OCI-LY7 (cell line): Measurements from ENCODE around the gene BHLHE40. TPM values are rescaled to one million over a fixed set of nuclear protein-coding genes. Genes with fewer than 3 reads are reported as not detected.

Experiments used
- BruUV-seq: library from RNA; stranded (reverse); fragments of 400-500 nt; replicated peaks from 2 replicates; lab custom pipeline; 2021; lab: Mats Ljungman, UMichigan
- CTCF ChIA-PET: fragments of 300-600 bp; sonication (Branson Sonifier 250); formaldehyde crosslinking; loops from one replicate; lab custom pipeline; 2022; ENCODE audit warnings: antibody characterized with exemption; ENCODE audit not compliant: unreplicated experiment; lab: Charles Lee
- POLR2A ChIA-PET: fragments of 300-600 bp; sonication (Branson Sonifier 250); formaldehyde crosslinking; loops from one replicate; lab custom pipeline; 2022; ENCODE audit warnings: antibody characterized with exemption; lab: Charles Lee
- DNase-seq: peaks from one replicate; pipeline ENCODE4 v3.0.0-alpha.2; 2015; ENCODE audit warnings: low spot score
- H2AFZ ChIP-seq: fragments of 200-600 bp; sonication (generic), shearing (Covaris generic); 2 replicates; pipeline ENCODE4 v1.6.1; 2014; ENCODE audit warnings: mild to moderate bottlenecking, antibody characterized with exemption, low read length, moderate library complexity
- H3K27ac ChIP-seq: fragments of 200-600 bp; sonication (generic); 2 replicates; pipeline ENCODE4 v1.5.1; 2014; ENCODE audit warnings: mixed run types, low read depth, mild to moderate bottlenecking, moderate library complexity, low read length, inconsistent platforms; ENCODE audit not compliant: poor library complexity, severe bottlenecking
- H3K36me3 ChIP-seq: fragments of 200-600 bp; sonication (generic); 2 replicates; pipeline ENCODE4 v1.6.1; 2014; ENCODE audit warnings: mild to moderate bottlenecking, antibody characterized with exemption, low read length, moderate library complexity, mixed read lengths; ENCODE audit not compliant: insufficient read depth
- H3K4me1 ChIP-seq: fragments of 200-600 bp; sonication (generic); 2 replicates; pipeline ENCODE4 v1.5.1; 2014; ENCODE audit warnings: mild to moderate bottlenecking, low read length; ENCODE audit not compliant: insufficient read depth, poor library complexity, severe bottlenecking
- H3K4me2 ChIP-seq: fragments of 200-600 bp; sonication (generic); 2 replicates; pipeline ENCODE4 v1.6.1; 2014; ENCODE audit warnings: mild to moderate bottlenecking, low read length
- H3K4me3 ChIP-seq: fragments of 200-600 bp; sonication (generic); 2 replicates; pipeline ENCODE4 v1.5.1; 2014; ENCODE audit warnings: mild to moderate bottlenecking, low read depth, low read length; ENCODE audit not compliant: poor library complexity, severe bottlenecking
- H3K79me2 ChIP-seq: fragments of 200-600 bp; sonication (generic); 2 replicates; pipeline ENCODE4 v1.6.1; 2016; ENCODE audit warnings: low read depth, mild to moderate bottlenecking, low read length, moderate library complexity, mixed read lengths; ENCODE audit not compliant: insufficient read depth
- H3K9me2 ChIP-seq: fragments of 200-600 bp; sonication (generic); 2 replicates; pipeline ENCODE4 v1.6.1; 2016; ENCODE audit warnings: mild to moderate bottlenecking, low read length, mixed read lengths; ENCODE audit not compliant: insufficient read depth
- H3K9me3 ChIP-seq: fragments of 200-600 bp; sonication (generic); 2 replicates; pipeline ENCODE4 v1.6.1; 2014; ENCODE audit warnings: mild to moderate bottlenecking, mixed run types, low read length, mixed read lengths
- H4K20me1 ChIP-seq: fragments of 200-600 bp; sonication (generic); 2 replicates; pipeline ENCODE4 v1.6.1; 2014; ENCODE audit warnings: mild to moderate bottlenecking, antibody characterized with exemption, low read length, moderate library complexity, mixed read lengths; ENCODE audit not compliant: insufficient read depth
- CTCF ChIP-seq: fragments of 200-600 bp; sonication (generic); conservative IDR thresholded peaks from 2 replicates; pipeline ENCODE4 v1.5.1; 2014; ENCODE audit warnings: mild to moderate bottlenecking, antibody characterized with exemption, low read length, moderate library complexity, mixed read lengths
- EZH2phosphoT487 ChIP-seq: fragments of 200-600 bp; sonication (generic); IDR thresholded peaks from 2 replicates; pipeline ENCODE4 v1.6.1; 2018; ENCODE audit warnings: low read depth, borderline replicate concordance, mild to moderate bottlenecking, mixed run types, antibody characterized with exemption, low read length, moderate library complexity, mixed read lengths
- intact Hi-C: fragments of 100-400 bp; cut with micrococcal nuclease; formaldehyde crosslinking; loops from one replicate; pipeline ENCODE4 v1.10.0; 2022; ENCODE audit not compliant: unreplicated experiment
- total RNA-seq, 2 experiments: library from RNA; depleted of rRNA in 1 of 2; stranded (reverse); fragments of >200 nt in 1 of 2; shearing (Covaris generic) in 1 of 2; gene quantifications; 2 replicates each; pipeline ENCODE4 v1.2.3, GENCODE V29; 2014 to 2022

Gene BHLHE40
- total RNA-seq, 2 experiments from 2014 or later = 0.11 to 0.35 TPM

- BruUV-seq = no TSS peak
- Histone ChIP-seq H3K79me2 (no peaks in the 10 kb centered on the region), H3K4me1 (no peaks in the 10 kb centered on the region), H3K4me3 (no peak overlapping the region), H3K9me3 (peaks cover 4% of the 10 kb centered on the region; the same call in 1 of the 2 replicates), H3K4me2 (no peak overlapping the region), H2AFZ (no peak overlapping the region), H4K20me1 (no peaks in the 10 kb centered on the region), H3K9me2 (no peaks in the 10 kb centered on the region), H3K36me3 (no peaks in the 10 kb centered on the region), H3K27ac (no peak overlapping the region)
- intact Hi-C loops = no loop called here
- CTCF ChIA-PET = no interaction called here
- POLR2A ChIA-PET = interaction anchor here (0.6 to 0.7 kb wide), 4 partner anchors 21 to 1428 kb away, joined by 3 read pairs; no protein-coding TSS in a partner anchor
- TF ChIP-seq EZH2phosphoT487 (no peak), CTCF (no peak)
- no peak for DNase-seq
These were observed 24.8 kb upstream of the BHLHE40 start for GRCh38 chr3:4954256-4955000.

- Histone ChIP-seq H4K20me1 (no peaks in the 10 kb centered on the region), H3K9me3 (peaks cover 4% of the 10 kb centered on the region; the same call in 1 of the 2 replicates), H3K27ac (no peak overlapping the region), H3K4me2 (no peak overlapping the region), H2AFZ (no peak overlapping the region), H3K79me2 (no peaks in the 10 kb centered on the region), H3K4me3 (no peak overlapping the region), H3K36me3 (no peaks in the 10 kb centered on the region), H3K9me2 (no peaks in the 10 kb centered on the region), H3K4me1 (no peaks in the 10 kb centered on the region)
- CTCF ChIA-PET = no interaction called here
- DNase-seq = no peak
- no peak for TF ChIP-seq EZH2phosphoT487
- TF ChIP-seq CTCF = no peak
- POLR2A ChIA-PET = no interaction called here
- BruUV-seq = no TSS peak
- intact Hi-C loops = no loop called here
These were observed 23.1 kb upstream of the BHLHE40 start for GRCh38 chr3:4956099-4956498.

GRCh38 chr3:4956738-4957137, 22.5 kb upstream of the BHLHE40 start:
- peaks cover 4% of the 10 kb centered on the region; the same call in 1 of the 2 replicates for H3K9me3 ChIP-seq
- H3K27ac ChIP-seq = no peak overlapping the region
- H3K4me3 ChIP-seq = no peak overlapping the region
- intact Hi-C loops = no loop called here
- H3K4me2 ChIP-seq = no peak overlapping the region
- no peaks in the 10 kb centered on the region for H3K79me2 ChIP-seq
- H3K4me1 ChIP-seq = no peaks in the 10 kb centered on the region
- no peaks in the 10 kb centered on the region for H3K36me3 ChIP-seq
- H3K9me2 ChIP-seq = no peaks in the 10 kb centered on the region
- H4K20me1 ChIP-seq = no peaks in the 10 kb centered on the region
- POLR2A ChIA-PET = no interaction called here
- TF ChIP-seq EZH2phosphoT487 (no peak), CTCF (no peak)
- BruUV-seq = no TSS peak
- H2AFZ ChIP-seq = no peak overlapping the region
- CTCF ChIA-PET = no interaction called here
- no peak for DNase-seq
